GM12873 (cell line): ENCODE results near the gene ARCN1.

Experiments
- CTCF ChIP-seq: IDR thresholded peaks from 2 replicates; pipeline ENCODE4 v1.5.1; 2012; ENCODE audit warnings: low read depth, mild to moderate bottlenecking, moderate library complexity, low read length, control low read depth; ENCODE audit not compliant: insufficient read depth; ENCODE audit errors: missing control alignments

The ARCN1 gene

DNA sequence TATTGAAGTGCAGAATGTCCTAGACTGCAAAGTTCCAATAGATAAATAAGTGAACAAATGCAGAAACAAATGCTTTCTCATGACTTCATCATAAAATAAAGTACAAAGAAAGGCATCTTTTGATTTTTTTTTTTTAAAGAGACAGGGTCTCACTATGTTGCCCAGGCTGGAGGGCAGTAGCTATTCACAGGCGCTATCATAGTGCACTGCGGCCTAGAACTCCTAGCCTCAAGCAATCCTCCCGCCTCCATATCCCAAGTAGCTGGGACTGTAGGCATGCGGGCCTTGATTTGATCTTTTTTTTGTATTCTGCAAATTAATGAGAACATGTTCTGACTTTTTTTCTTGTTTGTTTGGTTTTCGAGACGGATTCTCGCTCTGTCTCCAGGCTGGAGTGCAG is 2.4 kb downstream of the ARCN1 start:
- no peak for TF ChIP-seq CTCF

DNA sequence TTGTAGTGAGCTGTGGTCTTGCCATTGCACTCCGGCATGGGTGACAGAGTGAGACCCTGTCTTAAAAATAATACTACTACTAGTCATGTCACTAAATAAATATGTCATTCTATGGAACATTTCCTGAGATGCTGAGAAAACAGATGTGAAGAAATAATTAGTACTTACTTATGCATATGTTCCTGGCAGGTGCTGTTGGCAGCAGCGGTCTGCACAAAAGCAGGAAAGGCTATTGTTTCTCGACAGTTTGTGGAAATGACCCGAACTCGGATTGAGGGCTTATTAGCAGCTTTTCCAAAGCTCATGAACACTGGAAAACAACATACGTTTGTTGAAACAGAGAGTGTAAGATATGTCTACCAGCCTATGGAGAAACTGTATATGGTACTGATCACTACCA is 8.8 kb downstream of the ARCN1 start:
- no peak for TF ChIP-seq CTCF

DNA sequence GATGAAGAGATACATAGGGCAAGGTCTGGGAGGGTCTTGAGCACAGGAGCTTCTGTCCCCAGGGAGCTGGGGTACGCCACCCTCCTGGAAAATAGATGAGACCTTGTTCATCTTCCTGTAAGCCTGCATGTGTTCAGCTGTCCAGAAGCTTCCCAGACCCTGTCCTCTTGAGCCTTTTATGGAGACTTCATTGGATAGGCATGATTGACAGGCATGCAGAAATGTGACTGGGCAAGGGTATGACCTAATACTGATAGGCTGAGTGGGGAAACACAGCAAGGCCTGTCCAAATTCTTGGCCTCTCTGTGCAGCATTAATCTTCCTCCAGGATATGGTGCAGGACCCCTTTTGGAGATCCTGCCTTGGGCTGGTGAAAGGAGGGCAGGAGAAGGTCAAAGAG is 15.7 kb downstream of the ARCN1 start:
- TF ChIP-seq CTCF: no peak

DNA sequence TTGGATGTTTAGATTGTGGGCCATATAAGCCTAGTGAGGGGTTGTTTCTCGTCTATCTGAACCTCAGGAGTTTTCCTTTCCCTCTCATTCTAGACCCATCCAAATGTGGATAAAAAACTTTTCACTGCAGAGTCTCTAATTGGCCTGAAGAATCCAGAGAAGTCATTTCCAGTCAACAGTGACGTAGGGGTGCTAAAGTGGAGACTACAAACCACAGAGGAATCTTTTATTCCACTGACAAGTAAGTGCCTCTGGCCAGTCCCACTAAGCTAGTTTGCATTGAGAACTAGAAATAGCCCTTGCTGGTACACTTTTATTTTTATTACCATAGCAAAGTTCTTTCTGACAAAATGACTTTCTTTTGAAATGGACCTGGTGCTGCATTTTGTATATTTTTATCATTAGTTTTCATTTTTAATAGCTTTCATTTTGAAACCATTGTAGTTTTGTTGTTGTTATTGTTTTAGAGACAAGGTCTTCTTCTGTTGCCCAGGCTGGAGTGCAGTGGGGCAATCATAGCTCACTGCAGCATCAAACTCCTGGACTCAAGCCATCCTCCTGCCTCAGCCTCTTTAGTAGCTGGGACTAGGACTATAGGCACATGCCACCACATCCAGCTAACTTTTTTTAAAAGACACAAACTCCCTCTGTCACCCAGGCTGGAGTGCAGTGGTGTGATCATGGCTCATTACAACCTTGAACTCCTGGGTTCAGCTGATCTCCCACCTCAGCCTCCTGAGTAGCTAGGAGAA is 20.6 kb downstream of the ARCN1 start:
- TF ChIP-seq CTCF: no peak

DNA sequence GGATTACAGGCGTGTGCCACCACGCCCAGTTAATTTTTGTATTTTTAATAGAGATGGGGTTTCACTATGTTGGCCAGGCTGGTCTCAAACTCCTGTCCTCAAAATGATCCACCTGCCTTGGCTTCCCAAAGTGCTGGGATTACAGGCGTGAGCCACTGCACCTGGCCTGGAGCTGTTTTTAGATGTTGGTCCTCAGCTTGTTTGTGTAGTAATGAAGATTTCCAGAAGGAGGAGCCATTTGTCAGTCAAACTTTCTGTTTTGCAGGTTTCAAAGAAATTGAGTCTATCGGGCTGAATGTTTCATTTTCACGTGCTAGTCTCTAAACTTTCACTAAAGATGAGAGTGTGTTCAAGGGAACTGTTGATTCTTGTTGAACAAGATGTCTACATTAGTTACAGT is 22.8 kb downstream of the ARCN1 start:
- TF ChIP-seq CTCF: peak; percentile 55

DNA sequence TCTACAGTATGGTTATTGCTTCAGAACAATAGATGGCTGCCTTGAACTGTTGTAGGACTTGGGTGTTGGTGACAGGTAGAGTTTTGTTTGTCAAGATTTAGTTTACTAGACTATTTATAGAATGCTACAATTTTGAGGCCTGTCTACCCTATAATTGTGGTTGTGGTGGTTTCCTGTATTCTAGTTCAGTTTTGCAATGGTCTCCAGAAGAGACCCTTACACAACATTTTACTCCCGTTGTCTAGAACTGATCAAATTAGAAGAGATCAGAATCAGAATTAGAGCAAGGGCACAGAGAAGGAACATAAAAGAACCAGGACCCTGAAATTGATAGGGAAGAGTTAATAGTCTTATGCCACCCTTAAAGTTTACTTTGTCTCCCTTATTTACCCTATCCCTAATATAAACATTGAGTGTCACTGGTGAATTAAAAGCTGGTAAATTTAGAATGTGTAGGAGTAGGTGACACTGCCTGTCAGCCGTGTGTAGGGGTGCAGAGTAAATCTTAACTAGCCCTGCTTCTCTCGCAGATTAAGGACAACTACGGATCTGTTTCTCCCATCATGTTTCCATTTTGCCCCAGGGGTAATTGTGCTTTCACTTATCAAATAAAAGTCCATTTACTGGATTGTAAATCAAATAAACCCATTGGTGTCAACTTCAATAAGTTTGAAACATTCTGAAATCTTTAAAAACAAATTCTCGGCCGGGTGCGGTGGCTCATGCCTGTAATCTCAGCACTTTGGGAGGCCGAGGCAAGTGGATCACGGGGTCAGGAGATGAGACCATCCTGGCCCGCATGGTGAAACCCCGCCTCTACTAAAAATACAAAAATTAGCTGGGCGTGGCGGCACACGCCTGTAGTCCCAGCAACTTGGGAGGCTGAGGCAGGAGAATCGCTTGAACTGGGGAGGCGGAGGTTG is 24.3 kb downstream of the ARCN1 start:
- no peak for TF ChIP-seq CTCF

DNA sequence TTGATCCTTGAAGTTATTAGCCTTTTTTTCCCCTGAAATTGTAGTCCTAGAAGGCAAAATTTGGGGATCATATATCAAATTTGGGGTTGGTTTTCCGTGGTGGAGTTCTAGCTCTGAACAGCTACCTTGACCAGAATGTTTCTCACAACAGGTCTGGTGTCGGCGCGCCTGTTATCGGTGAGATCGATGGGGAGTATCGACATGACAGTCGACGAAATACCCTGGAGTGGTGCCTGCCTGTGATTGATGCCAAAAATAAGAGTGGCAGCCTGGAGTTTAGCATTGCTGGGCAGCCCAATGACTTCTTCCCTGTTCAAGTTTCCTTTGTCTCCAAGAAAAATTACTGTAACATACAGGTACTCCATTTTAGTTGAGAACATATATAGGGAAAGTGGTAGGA is 25.3 kb downstream of the ARCN1 start:
- no peak for TF ChIP-seq CTCF
